Choroid plexus epithelial cell (primary cell): ENCODE results near the gene GLS2.
A peak's percentile ranks its signal among the peaks of the same experiment; 100 is the strongest.

ENCODE experiments used
- DNase-seq: peaks from one replicate; pipeline ENCODE4 v3.0.0-alpha.2; 2010; ENCODE audit warnings: low read depth
- H3K4me3 ChIP-seq: 2 replicates; pipeline ENCODE4 v1.5.1; 2011; ENCODE audit warnings: low read depth, mild to moderate bottlenecking, control low read depth, low read length, moderate library complexity
- TF ChIP-seq, protein P1 (sequence below): conservative IDR thresholded peaks from 2 replicates; pipeline ENCODE4 v1.5.1; 2011; ENCODE audit warnings: low read depth, mild to moderate bottlenecking, control low read depth, inconsistent platforms, low read length, moderate library complexity

GLS2 gene

DNA sequence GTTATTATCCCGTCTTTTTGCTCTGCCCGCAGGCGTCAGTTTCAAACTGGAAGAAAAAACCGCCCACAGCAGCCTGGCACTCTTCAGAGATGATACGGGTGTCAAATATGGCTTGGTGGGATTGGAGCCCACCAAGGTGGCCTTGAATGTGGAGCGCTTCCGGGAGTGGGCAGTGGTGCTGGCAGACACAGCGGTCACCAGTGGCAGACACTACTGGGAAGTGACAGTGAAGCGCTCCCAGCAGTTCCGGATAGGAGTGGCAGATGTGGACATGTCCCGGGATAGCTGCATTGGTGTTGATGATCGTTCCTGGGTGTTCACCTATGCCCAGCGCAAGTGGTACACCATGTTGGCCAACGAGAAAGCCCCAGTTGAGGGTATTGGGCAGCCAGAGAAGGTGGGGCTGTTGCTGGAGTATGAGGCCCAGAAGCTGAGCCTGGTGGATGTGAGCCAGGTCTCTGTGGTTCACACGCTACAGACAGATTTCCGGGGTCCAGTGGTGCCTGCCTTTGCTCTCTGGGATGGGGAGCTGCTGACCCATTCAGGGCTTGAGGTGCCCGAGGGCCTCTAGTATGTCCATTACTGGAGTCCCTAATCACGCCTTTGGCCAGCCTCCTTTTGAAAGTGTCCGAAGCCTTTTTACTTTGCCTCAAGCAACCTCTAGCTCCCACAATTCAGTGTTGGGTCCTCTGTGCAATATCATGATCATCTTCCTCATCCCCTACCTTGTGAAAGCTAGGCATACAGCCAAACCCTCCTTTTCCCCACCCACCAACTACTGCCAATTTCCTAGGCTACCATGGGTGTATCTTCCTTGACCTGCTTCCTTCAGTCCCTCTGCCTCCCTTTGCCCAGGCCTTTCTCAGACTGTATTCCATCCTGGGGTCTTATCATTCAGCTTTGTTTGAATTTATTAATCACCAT is 18.7 kb downstream of the GLS2 start:
- TF ChIP-seq, protein P1, sequence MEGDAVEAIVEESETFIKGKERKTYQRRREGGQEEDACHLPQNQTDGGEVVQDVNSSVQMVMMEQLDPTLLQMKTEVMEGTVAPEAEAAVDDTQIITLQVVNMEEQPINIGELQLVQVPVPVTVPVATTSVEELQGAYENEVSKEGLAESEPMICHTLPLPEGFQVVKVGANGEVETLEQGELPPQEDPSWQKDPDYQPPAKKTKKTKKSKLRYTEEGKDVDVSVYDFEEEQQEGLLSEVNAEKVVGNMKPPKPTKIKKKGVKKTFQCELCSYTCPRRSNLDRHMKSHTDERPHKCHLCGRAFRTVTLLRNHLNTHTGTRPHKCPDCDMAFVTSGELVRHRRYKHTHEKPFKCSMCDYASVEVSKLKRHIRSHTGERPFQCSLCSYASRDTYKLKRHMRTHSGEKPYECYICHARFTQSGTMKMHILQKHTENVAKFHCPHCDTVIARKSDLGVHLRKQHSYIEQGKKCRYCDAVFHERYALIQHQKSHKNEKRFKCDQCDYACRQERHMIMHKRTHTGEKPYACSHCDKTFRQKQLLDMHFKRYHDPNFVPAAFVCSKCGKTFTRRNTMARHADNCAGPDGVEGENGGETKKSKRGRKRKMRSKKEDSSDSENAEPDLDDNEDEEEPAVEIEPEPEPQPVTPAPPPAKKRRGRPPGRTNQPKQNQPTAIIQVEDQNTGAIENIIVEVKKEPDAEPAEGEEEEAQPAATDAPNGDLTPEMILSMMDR = no peak
- H3K4me3 ChIP-seq = peak overlapping the region; percentile 74
- DNase-seq = no peak

DNA sequence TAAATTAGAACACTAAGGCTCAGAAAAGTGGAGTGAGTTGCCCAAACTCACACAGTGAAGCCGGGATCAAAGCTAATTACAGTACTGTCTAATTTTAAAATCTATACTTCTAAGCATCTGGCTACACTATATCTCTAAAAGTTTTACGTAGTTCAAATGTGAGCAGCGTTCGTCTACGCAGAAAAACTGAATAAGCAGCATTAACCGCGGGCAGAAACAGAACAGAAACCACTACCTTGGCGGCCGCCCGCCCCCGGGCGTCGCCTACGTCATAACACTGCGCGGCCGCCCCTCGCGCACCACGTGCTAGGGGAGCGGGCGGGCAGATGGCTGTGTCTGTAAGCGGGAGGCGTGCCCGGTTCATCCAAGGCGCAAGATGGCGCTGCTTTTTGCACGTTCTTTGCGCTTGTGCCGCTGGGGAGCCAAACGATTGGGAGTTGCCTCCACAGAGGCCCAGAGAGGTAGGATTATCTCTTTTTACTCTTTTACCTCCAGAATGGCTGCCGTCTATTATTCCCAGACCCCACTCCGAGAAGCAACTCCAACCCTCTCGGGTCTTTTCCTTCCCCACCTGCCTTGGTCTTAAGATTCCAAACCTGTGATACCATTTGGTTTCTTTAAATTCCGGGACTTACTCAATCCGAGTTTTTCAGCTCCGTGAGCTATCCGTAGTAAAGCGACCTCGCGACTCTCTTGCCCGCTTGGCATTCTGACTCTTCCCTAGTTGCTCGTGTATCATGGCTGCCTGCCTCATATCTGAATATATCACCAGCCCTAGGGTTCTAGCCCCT is 19.6 kb downstream of the GLS2 start, which contains the start of gene SPRYD4:
Gene SPRYD4 (plus strand): TSS at position 363 of the 791 bp plus-strand sequence. CDS start 14 bp downstream, at position 377.
- TF ChIP-seq, protein P1 = peak; percentile 39
- H3K4me3 ChIP-seq = peak within 1 kb of the TSS; percentile 74
- DNase-seq = peak; percentile 95

DNA sequence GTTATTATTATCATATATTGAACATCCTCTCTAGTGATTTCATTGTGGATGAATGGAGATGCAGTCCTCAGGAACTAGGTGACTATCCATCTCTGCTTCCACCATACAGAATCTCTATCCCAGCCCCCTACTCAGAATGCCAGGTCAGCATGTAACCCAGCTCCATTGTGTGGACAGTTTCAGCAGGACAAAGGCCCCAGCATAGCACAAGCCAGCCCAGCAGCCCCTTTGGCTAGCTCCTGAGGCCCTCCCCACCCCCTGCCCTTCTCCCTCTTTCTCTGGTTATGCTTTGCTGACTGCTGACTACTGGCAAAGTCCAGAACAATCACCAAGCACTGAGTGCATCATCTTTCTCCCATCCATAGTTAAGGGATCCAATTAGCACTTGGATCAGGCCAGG is 25.4 kb downstream of the GLS2 start:
- TF ChIP-seq, protein P1 = no peak
- DNase-seq = no peak
- H3K4me3 ChIP-seq = no peak overlapping the region

DNA sequence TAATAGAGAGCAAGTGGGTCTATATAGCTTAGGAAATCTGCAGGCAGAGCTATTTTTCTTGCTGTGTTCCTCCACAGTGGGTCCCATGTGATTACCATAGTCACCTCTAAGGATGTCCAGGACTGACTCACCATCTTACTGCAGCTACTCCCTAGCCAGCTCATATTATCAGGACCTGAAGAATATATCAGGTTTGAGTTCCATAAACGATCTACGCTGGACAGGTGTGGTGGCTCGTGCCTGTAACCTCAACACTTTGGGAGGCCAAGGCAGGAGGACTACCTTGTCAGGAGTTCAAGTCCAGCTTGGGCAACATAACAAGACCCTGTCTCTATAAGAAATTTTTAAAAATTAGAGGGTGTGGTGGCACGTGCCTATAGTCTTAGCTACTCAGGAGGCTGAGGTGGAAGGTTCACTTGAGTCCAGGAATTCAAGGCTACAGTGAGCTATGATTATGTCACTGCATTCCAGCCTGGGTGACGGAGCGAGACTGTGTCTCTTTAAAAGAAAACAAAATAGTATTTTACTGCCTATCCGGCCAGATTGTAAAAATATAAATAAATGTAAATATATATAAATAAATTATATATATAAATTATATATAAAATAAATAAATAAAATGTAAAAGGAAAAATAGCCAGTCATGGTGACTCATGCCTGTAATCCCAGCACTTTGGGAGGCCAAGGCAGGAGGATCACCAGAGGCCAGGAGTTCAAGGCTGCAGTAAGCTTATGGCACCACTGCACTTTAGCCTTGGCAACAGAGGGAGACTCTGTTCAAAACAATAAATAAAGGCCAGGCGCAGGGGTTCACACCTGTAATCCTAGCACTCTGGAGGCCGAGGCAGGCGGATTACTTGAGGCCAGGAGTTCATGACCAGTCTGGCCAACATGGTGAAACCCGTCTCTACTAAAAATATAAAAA is 26.5 kb downstream of the GLS2 start:
- no peak overlapping the region for H3K4me3 ChIP-seq
- TF ChIP-seq, protein P1 = no peak
- peak; percentile 57 for DNase-seq

DNA sequence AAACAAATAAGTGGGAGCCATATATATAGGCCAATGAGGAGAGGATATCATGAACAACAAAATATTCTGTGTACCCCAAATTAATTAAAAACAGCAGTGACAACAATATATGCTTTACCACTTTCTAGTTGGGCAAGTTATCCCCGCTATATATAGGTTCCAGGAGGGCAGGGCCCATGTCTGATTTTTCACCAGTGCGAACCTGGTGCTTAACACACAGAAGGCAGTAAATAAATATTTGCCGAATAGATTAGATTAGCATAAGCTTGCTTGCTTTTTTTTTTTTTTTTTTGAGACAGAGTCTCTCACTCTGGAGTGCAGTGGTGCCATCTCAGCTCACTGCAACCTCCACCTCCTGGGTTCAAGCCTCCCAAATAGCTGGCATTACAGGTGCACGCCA is 30.1 kb downstream of the GLS2 start:
- no peak overlapping the region for H3K4me3 ChIP-seq
- no peak for DNase-seq
- TF ChIP-seq, protein P1 = no peak

DNA sequence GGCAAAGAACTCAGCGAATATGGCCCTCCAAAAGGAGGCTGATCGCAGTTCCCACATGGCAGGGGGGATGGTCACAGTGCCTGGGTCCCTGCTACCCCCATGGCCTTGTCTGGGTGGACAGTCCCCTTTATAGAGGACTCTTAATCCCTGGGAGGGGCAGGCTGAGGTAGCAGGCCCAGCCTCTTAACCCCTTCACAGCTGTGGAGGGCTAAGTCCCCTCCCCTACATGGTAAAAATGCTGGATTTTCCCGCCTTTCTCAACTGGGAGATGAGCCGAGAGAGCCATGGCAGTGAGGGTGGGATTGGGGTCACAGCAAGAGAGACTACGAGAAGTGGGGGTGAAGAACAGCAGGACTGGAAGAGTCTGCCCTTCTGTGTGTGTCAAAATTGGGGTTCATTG is 33.4 kb downstream of the GLS2 start, which contains the start of gene MIP:
Gene MIP (minus strand): TSS at position 101 of the 400 bp plus-strand sequence. CDS start 44 bp downstream, at position 57.
- no peak for DNase-seq
- TF ChIP-seq, protein P1 = no peak
- H3K4me3 ChIP-seq = no peak within 1 kb of the TSS
